ENCODE results near the gene TAPT1. TPM values are rescaled to one million over a fixed set of nuclear protein-coding genes. Genes with fewer than 3 reads are reported as not detected.

TAPT1 gene
- polyA plus RNA-seq, 1 of the 3 experiments (the other 2 are of a cell fraction): 6.2 TPM

GRCh38 chr4:16113741-16114140, 112.5 kb downstream of the TAPT1 start:
- Histone ChIP-seq H3K9me3 (no peaks in the 10 kb centered on the region), H3K27ac (ENCODE audit: low read depth in 2 of 2, low read length in 1 of 2) (no peak overlapping the region), H3K4me3 (ENCODE audit: low read depth in 2 of 2, low read length in 1 of 2) (no peak overlapping the region), H3K36me3 (replicated peaks in 1 of 2; ENCODE audit: control insufficient read depth in 1 of 2, insufficient read depth in 2 of 2, low read length in 1 of 2) (no peaks in the 10 kb centered on the region), H4K20me1 (ENCODE audit: insufficient read depth) (no peaks in the 10 kb centered on the region), H3K4me2 (no peak overlapping the region), H3K9me2 (no peaks in the 10 kb centered on the region), H3K27me3 (ENCODE audit: insufficient read depth) (no peaks in the 10 kb centered on the region), H3F3A (replicated peaks; ENCODE audit: insufficient read depth) (no peaks in the 10 kb centered on the region), H3K4me1 (ENCODE audit: control insufficient read depth in 1 of 2, insufficient read depth in 2 of 2, low read depth in 1 of 2, low read length in 1 of 2) (no peaks in the 10 kb centered on the region), H3K79me2 (ENCODE audit: insufficient read depth) (no peaks in the 10 kb centered on the region), H2AFZ (ENCODE audit: low read depth) (no peak overlapping the region), H3K9ac (no peak overlapping the region)
- POLR2A ChIA-PET: interaction anchor here (0.7 kb wide), 1 partner anchor 88 kb away, joined by 3 read pairs; no protein-coding TSS in a partner anchor
- no peak for TF ChIP-seq GABPA (IDR thresholded peaks at IDR 0.05; ENCODE audit: low read depth)
- TF ChIP-seq, protein P1, sequence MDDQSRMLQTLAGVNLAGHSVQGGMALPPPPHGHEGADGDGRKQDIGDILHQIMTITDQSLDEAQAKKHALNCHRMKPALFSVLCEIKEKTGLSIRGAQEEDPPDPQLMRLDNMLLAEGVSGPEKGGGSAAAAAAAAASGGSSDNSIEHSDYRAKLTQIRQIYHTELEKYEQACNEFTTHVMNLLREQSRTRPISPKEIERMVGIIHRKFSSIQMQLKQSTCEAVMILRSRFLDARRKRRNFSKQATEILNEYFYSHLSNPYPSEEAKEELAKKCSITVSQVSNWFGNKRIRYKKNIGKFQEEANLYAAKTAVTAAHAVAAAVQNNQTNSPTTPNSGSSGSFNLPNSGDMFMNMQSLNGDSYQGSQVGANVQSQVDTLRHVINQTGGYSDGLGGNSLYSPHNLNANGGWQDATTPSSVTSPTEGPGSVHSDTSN (IDR thresholded peaks at IDR 0.05): no peak
- DNase-seq: no peak
- WGBS (ENCODE audit: low lambda C conversion rate): 43% methylated on average over 3 of the region's 3 CpGs
- CTCF ChIA-PET: interaction anchor here (0.6 kb wide), 1 partner anchor 67 kb away, joined by 3 read pairs; no protein-coding TSS in a partner anchor

DNA sequence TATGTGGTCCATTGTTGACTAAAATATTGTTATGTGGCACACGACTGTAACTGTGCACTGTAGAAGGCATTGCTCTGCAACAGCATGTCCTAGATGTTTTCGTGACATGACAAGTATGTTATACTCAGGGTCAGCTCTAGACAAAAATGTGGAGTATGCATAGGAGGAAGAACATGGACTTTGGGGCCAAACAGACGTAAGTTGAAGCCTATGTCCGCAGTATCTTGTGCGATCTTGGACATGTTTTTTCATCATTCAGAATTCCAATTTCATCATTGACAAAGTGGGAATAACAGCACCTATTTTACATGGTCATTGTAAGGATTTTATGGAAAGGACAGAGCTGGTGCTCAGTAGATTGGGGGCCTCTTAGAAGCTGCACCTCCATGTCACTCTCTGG, 114.7 kb downstream of the TAPT1 start:
- 60% methylated on average over 5 of the region's 5 CpGs for WGBS (ENCODE audit: low lambda C conversion rate)
- DNase-seq: no peak
- H2AFZ ChIP-seq (ENCODE audit: low read depth): no peak overlapping the region
- no peak overlapping the region for H3K9ac ChIP-seq
- H3K36me3 ChIP-seq (replicated peaks in 1 of 2; ENCODE audit: control insufficient read depth in 1 of 2, insufficient read depth in 2 of 2, low read length in 1 of 2): no peaks in the 10 kb centered on the region
- no peaks in the 10 kb centered on the region for H3K4me1 ChIP-seq (ENCODE audit: control insufficient read depth in 1 of 2, insufficient read depth in 2 of 2, low read depth in 1 of 2, low read length in 1 of 2)
- ChIA-PET POLR2A (no interaction called here), CTCF (interaction anchor here (0.9 to 1.0 kb wide), 2 partner anchors 12 to 17 kb away, joined by 3 read pairs; no protein-coding TSS in a partner anchor)
- H3K27me3 ChIP-seq (ENCODE audit: insufficient read depth): no peaks in the 10 kb centered on the region; the same call in 1 of the 2 replicates
- H3K9me3 ChIP-seq: no peaks in the 10 kb centered on the region
- no peaks in the 10 kb centered on the region for H3F3A ChIP-seq (replicated peaks; ENCODE audit: insufficient read depth)
- H3K4me2 ChIP-seq: no peak overlapping the region
- no peaks in the 10 kb centered on the region for H3K9me2 ChIP-seq
- no peak overlapping the region for H3K27ac ChIP-seq (ENCODE audit: low read depth in 2 of 2, low read length in 1 of 2)
- H3K79me2 ChIP-seq (ENCODE audit: insufficient read depth): no peaks in the 10 kb centered on the region
- no peak overlapping the region for H3K4me3 ChIP-seq (ENCODE audit: low read depth in 2 of 2, low read length in 1 of 2)
- H4K20me1 ChIP-seq (ENCODE audit: insufficient read depth): no peaks in the 10 kb centered on the region
- TF ChIP-seq TCF12 (IDR thresholded peaks at IDR 0.05) (no peak), ZBTB33 (IDR thresholded peaks at IDR 0.05; ENCODE audit: borderline replicate concordance, low read depth) (no peak), SMC3 (IDR thresholded peaks at IDR 0.05; ENCODE audit: low read depth, low read length) (no peak), FOXM1 (IDR thresholded peaks at IDR 0.05; ENCODE audit: low read depth) (no peak), GATA2 (CRISPR knock-in tag; IDR thresholded peaks at IDR 0.05) (no peak), SIN3A (IDR thresholded peaks at IDR 0.05; ENCODE audit: borderline replicate concordance, low read depth, low read length) (no peak), RAD21 (IDR thresholded peaks at IDR 0.05; ENCODE audit: low read length) (no peak), NFIC (IDR thresholded peaks at IDR 0.05; ENCODE audit: borderline replicate concordance) (no peak), EP300 (IDR thresholded peaks at IDR 0.05; ENCODE audit: borderline replicate concordance in 1 of 2, low read depth in 1 of 2, low read length in 1 of 2) (no peak), POLR2AphosphoS5 (IDR thresholded peaks at IDR 0.05; ENCODE audit: low read depth, low read length) (no peak), TAF1 (IDR thresholded peaks at IDR 0.05; ENCODE audit: borderline replicate concordance, low read depth, low read length) (no peak), RCOR1 (IDR thresholded peaks at IDR 0.05; ENCODE audit: low read length) (no peak), FOXJ3 (CRISPR knock-in tag; IDR thresholded peaks at IDR 0.05) (no peak), REST (IDR thresholded peaks at IDR 0.05; ENCODE audit: low read depth, low read length) (no peak)
- TF ChIP-seq, protein P2, sequence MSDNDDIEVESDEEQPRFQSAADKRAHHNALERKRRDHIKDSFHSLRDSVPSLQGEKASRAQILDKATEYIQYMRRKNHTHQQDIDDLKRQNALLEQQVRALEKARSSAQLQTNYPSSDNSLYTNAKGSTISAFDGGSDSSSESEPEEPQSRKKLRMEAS (IDR thresholded peaks at IDR 0.05; ENCODE audit: low read depth): no peak
- TF ChIP-seq, protein P3, sequence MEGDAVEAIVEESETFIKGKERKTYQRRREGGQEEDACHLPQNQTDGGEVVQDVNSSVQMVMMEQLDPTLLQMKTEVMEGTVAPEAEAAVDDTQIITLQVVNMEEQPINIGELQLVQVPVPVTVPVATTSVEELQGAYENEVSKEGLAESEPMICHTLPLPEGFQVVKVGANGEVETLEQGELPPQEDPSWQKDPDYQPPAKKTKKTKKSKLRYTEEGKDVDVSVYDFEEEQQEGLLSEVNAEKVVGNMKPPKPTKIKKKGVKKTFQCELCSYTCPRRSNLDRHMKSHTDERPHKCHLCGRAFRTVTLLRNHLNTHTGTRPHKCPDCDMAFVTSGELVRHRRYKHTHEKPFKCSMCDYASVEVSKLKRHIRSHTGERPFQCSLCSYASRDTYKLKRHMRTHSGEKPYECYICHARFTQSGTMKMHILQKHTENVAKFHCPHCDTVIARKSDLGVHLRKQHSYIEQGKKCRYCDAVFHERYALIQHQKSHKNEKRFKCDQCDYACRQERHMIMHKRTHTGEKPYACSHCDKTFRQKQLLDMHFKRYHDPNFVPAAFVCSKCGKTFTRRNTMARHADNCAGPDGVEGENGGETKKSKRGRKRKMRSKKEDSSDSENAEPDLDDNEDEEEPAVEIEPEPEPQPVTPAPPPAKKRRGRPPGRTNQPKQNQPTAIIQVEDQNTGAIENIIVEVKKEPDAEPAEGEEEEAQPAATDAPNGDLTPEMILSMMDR (IDR thresholded peaks at IDR 0.05): no peak
- TF ChIP-seq, protein P4, sequence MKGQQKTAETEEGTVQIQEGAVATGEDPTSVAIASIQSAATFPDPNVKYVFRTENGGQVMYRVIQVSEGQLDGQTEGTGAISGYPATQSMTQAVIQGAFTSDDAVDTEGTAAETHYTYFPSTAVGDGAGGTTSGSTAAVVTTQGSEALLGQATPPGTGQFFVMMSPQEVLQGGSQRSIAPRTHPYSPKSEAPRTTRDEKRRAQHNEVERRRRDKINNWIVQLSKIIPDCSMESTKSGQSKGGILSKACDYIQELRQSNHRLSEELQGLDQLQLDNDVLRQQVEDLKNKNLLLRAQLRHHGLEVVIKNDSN (IDR thresholded peaks at IDR 0.05; ENCODE audit: borderline replicate concordance, low read depth): no peak
